ENCODE data around the gene ARRB1. TPM values are rescaled to one million over a fixed set of nuclear protein-coding genes. Genes with fewer than 3 reads are reported as not detected.

Gene ARRB1
- total RNA-seq, 1 experiment from 2014 or later = 34.9 TPM

DNA sequence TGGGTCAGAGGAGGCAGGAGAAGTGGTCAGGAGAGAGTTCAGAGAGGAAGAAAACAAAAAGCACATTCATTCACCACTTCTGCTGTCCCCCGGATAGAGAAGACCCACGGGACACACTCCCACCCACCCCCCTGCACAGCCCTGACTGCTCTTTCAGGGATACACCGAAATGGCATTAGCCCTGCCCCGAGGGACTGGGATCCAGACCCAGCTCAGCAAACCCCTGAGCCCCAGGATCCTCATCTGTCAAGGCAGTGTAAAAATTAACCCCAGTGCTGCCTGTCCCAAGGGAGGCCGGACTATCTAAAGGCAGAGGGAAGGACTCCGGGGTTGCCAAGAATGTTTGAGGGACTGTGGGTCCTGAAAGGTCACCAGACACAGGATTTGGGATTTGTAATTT is 79.7 kb downstream of the ARRB1 start:
- DNase-seq (ENCODE audit: low read depth) = no peak
- in situ Hi-C loops (cut with HindIII; ENCODE audit: low pct_unique_long_range_greater_than_20kb, low sequenced_read_pairs) = no loop called here

DNA sequence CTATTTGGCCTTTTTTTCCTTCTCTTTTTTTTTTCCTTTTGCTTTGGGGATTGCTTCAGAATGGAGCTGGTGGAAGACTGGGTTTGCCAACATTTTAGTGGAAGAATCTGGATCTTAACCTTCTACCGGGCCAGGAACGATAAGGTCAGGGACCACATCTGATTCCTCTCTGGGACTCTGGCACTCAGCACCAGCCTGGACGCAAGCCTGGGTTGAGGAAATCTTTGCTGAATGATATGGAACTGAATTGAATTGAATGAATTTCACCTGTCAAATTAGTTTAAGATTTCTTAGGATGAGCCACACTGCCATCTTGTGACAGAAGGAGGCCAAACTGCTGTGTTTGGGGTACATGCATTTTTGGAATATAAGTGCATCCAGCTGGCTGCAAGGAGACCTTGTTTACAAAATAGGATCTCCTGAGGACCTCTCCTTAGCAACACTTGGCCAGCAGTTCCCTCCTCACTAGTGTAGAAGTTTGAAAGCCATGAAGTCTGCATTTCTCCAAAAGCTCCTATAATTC is 80.5 kb downstream of the ARRB1 start:
- in situ Hi-C loops (cut with HindIII; ENCODE audit: low pct_unique_long_range_greater_than_20kb, low sequenced_read_pairs) = no loop called here
- no peak for DNase-seq (ENCODE audit: low read depth)

- in situ Hi-C loops (cut with HindIII; ENCODE audit: low pct_unique_long_range_greater_than_20kb, low sequenced_read_pairs) = no loop called here
Measured at GRCh38 chr11:75269896-75270295, 81.6 kb downstream of the ARRB1 start.

GRCh38 chr11:75269367-75269660 is 82.1 kb downstream of the ARRB1 start:
- DNase-seq (ENCODE audit: low read depth) = no peak

More at GRCh38 chr11:75269896-75270295, 81.6 kb downstream of the ARRB1 start:
- no peak for DNase-seq (ENCODE audit: low read depth)

DNA sequence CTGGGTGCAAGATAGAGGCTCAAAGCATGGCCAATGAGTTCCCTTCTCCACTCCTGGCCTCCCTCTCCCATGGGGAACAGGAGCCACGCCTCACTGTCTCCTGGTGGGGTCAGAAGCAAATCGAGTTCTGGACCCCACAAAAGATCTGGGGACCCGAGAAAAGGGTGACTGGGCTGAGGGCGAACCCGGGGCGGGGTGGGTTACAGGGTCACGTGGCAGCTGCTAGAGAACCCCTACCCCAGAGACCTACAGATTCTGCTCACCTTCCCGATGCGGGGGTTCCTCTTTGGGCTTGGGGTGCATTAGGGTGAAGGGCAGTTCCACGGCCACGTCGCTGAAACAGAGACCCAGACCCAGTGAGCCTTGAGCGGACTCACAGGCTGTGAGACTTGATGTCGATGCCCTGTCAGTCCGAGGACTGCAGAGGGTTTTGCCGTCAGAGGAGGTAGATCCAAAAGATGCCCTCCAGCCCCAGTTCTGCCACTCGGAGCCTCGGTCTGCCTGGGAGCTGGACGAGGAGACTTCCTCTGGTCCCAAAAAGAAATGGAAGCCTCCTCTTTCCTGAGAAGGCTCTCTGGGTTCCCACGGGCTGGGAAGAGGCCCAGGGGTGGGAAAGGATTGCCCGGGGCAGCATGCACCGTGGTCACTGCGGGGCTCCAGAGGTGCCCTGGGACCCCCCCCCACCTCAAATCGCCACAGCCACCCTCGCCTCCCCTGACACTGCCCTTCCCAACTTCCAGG is 82.7 kb downstream of the ARRB1 start:
- in situ Hi-C loops (cut with HindIII; ENCODE audit: low pct_unique_long_range_greater_than_20kb, low sequenced_read_pairs) = no loop called here
- no peak for DNase-seq (ENCODE audit: low read depth)

More at GRCh38 chr11:75269367-75269660, 82.1 kb downstream of the ARRB1 start:
- in situ Hi-C loops (cut with HindIII; ENCODE audit: low pct_unique_long_range_greater_than_20kb, low sequenced_read_pairs) = no loop called here

- in situ Hi-C loops (cut with HindIII; ENCODE audit: low pct_unique_long_range_greater_than_20kb, low sequenced_read_pairs) = no loop called here
- DNase-seq (ENCODE audit: low read depth) = no peak
Measured at GRCh38 chr11:75267171-75267970, 84.1 kb downstream of the ARRB1 start.

GRCh38 chr11:75265851-75266531 is 85.5 kb downstream of the ARRB1 start:
- in situ Hi-C loops (cut with HindIII; ENCODE audit: low pct_unique_long_range_greater_than_20kb, low sequenced_read_pairs) = no loop called here
- DNase-seq (ENCODE audit: low read depth) = no peak

GRCh38 chr11:75264971-75265370 is 86.5 kb downstream of the ARRB1 start:
- in situ Hi-C loops (cut with HindIII; ENCODE audit: low pct_unique_long_range_greater_than_20kb, low sequenced_read_pairs) = no loop called here
- no peak for DNase-seq (ENCODE audit: low read depth)

- in situ Hi-C loops (cut with HindIII; ENCODE audit: low pct_unique_long_range_greater_than_20kb, low sequenced_read_pairs) = no loop called here
Measured at GRCh38 chr11:75264356-75264755, 87.1 kb downstream of the ARRB1 start.

GRCh38 chr11:75263944-75264349 is 87.5 kb downstream of the ARRB1 start:
- in situ Hi-C loops (cut with HindIII; ENCODE audit: low pct_unique_long_range_greater_than_20kb, low sequenced_read_pairs) = no loop called here
- DNase-seq (ENCODE audit: low read depth) = no peak

More at GRCh38 chr11:75264356-75264755, 87.1 kb downstream of the ARRB1 start:
- DNase-seq (ENCODE audit: low read depth) = no peak

GRCh38 chr11:75262961-75263852 is 88.3 kb downstream of the ARRB1 start:
- no peak for DNase-seq (ENCODE audit: low read depth)

DNA sequence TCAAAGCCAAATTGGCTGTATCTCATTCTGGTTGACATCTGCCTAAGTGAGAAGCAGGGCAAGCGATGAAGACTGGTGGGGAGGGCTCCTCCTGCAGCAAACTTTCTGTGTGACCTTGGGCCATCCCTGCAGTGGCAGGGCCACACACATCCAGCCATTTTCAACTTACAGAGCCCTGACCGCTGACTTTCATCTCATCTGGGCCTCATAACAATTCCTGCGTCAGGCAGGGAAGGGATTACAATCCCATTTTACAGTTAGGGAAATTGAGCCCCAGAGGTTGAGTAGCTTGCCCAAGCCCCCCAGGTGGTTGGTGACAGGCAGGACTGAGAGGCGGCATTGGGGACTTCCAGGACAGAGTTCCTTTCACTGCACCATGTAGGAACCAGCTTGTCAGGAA is 89.0 kb downstream of the ARRB1 start:
- no peak for DNase-seq (ENCODE audit: low read depth)
- in situ Hi-C loops (cut with HindIII; ENCODE audit: low pct_unique_long_range_greater_than_20kb, low sequenced_read_pairs) = no loop called here

More at GRCh38 chr11:75262961-75263852, 88.3 kb downstream of the ARRB1 start:
- in situ Hi-C loops (cut with HindIII; ENCODE audit: low pct_unique_long_range_greater_than_20kb, low sequenced_read_pairs) = no loop called here

- in situ Hi-C loops (cut with HindIII; ENCODE audit: low pct_unique_long_range_greater_than_20kb, low sequenced_read_pairs) = no loop called here
- no peak for DNase-seq (ENCODE audit: low read depth)
Measured at GRCh38 chr11:75261902-75262361, 89.5 kb downstream of the ARRB1 start.

- DNase-seq (ENCODE audit: low read depth) = no peak
- in situ Hi-C loops (cut with HindIII; ENCODE audit: low pct_unique_long_range_greater_than_20kb, low sequenced_read_pairs) = no loop called here
Measured at GRCh38 chr11:75260396-75261170, 90.9 kb downstream of the ARRB1 start.

GRCh38 chr11:75254326-75254725 is 97.1 kb downstream of the ARRB1 start:
- in situ Hi-C loops (cut with HindIII; ENCODE audit: low pct_unique_long_range_greater_than_20kb, low sequenced_read_pairs) = no loop called here
- DNase-seq (ENCODE audit: low read depth) = no peak

DNA sequence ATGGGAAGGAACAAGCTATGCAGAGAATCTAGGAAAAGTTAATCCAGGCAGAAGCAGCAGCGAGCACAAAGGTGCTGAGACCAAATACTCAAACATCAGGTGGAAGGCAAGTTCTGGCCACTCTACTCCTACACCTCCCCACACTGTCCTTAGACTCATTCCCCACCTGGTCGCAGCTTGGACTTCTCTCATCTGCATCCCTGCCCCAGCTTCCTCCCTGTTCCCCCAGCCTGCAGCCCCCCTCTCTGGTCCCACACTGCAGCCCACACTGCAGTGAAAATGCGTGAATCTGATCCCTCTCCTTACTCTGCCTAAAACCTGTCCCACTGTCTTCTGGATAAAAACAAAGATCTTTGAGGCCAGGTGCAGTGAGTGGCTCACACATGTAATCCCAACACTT is 101.8 kb downstream of the ARRB1 start:
- in situ Hi-C loops (cut with HindIII; ENCODE audit: low pct_unique_long_range_greater_than_20kb, low sequenced_read_pairs) = no loop called here

DNA sequence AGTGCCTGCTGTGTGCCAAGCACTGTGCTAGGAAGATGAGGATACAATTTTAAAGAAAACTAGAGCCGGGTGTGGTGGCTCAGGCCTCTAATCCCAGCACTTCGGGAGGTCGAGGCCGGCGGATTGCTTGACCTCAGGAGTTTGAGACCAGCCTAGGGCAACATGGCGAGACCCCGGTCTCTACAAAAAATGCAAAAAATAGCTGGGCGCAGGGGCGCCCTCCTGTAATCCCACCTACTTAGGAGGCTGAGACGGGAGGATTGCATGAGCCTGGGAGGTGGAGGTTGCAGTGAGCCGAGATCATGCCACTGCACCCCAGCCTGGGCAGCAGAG is 102.6 kb downstream of the ARRB1 start:
- DNase-seq (ENCODE audit: low read depth) = no peak
- in situ Hi-C loops (cut with HindIII; ENCODE audit: low pct_unique_long_range_greater_than_20kb, low sequenced_read_pairs) = no loop called here

More for the DNA sequence above, 101.8 kb downstream of the ARRB1 start:
- DNase-seq (ENCODE audit: low read depth) = no peak

All from Caki2 (cell line).